Vagina (tissue), 2 donors: ENCODE data around the gene PCDHA12. TPM values are rescaled to one million over a fixed set of nuclear protein-coding genes. Genes with fewer than 3 reads are reported as not detected.
A peak's percentile ranks its signal among the peaks of the same experiment; 100 is the strongest.
"Not testable (repeated sequence)": the region's sequence is repeated elsewhere in the genome, so short reads cannot be mapped to it uniquely, and the experiment has no call there.

Experiments used
- DNase-seq, 2 donors: peaks; one replicate each; pipeline ENCODE4 v3.0.0-alpha.2; 2017; ENCODE audit errors: extremely low spot score in 2 of 2
- H3K27ac ChIP-seq: fragments of 200-600 bp; sonication (generic); one replicate; pipeline ENCODE4 v1.5.1; 2019
- H3K27me3 ChIP-seq: fragments of 200-600 bp; sonication (generic); one replicate; pipeline ENCODE4 v1.5.1; 2019
- H3K36me3 ChIP-seq, 2 donors: fragments of 200-600 bp; sonication (generic); one replicate each; pipeline ENCODE4 v1.5.1; 2017 to 2019
- H3K4me1 ChIP-seq: fragments of 200-600 bp; sonication (generic); one replicate; pipeline ENCODE4 v1.5.1; 2019
- H3K4me3 ChIP-seq, 2 donors: fragments of 200-600 bp; sonication (generic); 1 replicate in 1 of 2; 2 replicates in 1 of 2; pipeline ENCODE4 v1.5.1; 2016 to 2019
- H3K9me3 ChIP-seq: fragments of 200-600 bp; sonication (generic); one replicate; pipeline ENCODE4 v1.5.1; 2019
- CTCF ChIP-seq, 3 experiments: fragments of 450-650 bp in 2 of 3; fragments of 200-600 bp in 1 of 3; sonication (generic) in 1 of 3; IDR thresholded peaks; one replicate each; pipeline ENCODE4 v1.5.1; 2017 to 2019; ENCODE audit warnings: antibody characterized with exemption in 3 of 3, mild to moderate bottlenecking in 2 of 3, moderate library complexity in 2 of 3
- POLR2A ChIP-seq, 2 donors: fragments of 450-650 bp; IDR thresholded peaks; one replicate each; pipeline ENCODE4 v1.6.1; 2017; ENCODE audit warnings: antibody characterized with exemption in 2 of 2, mild to moderate bottlenecking in 2 of 2, moderate library complexity in 2 of 2
- POLR2AphosphoS5 ChIP-seq, 2 donors: sonication (generic); formaldehyde crosslinking; IDR thresholded peaks; one replicate each; pipeline ENCODE4 v1.9.0; 2017; ENCODE audit warnings: antibody characterized with exemption in 2 of 2, mild to moderate bottlenecking in 2 of 2, low read depth in 1 of 2; ENCODE audit not compliant: insufficient read depth in 1 of 2
- intact Hi-C: fragments of 100-400 bp; cut with DNase I; formaldehyde crosslinking; loops from one replicate; pipeline ENCODE4 v1.15.1; 2023
- total RNA-seq: library from RNA; depleted of rRNA; stranded (reverse); fragments of >200 nt; gene quantifications from one replicate; pipeline ENCODE4 v1.2.3, GENCODE V29; 2016

The PCDHA12 gene
- total RNA-seq, 1 donor from 2014 or later, result 0.25 TPM

GRCh38 chr5:140833993-140834392, 41.1 kb upstream of the PCDHA12 start, which contains the start of gene PCDHA7:
Gene PCDHA7, plus strand, starts transcription at chr5:140834269. Its CDS starts 115 bp downstream, at chr5:140834384.
- H3K4me3 ChIP-seq, result peak within 1 kb of the TSS; percentile 13 to 16
- no peaks in the 10 kb centered on the region for H3K27me3 ChIP-seq
- no peak for DNase-seq
- TF ChIP-seq POLR2AphosphoS5 (IDR thresholded peaks at IDR 0.05; ENCODE audit: insufficient read depth in 1 of 2, low read depth in 1 of 2) (no peak), CTCF (IDR thresholded peaks at IDR 0.05) (no peak), POLR2A (IDR thresholded peaks at IDR 0.05) (no peak)
- no peak within 1 kb of the TSS for H3K27ac ChIP-seq
- no peaks in the 10 kb centered on the region for H3K4me1 ChIP-seq
- no peaks in the 10 kb centered on the region for H3K36me3 ChIP-seq
- H3K9me3 ChIP-seq, result no peaks in the 10 kb centered on the region
- intact Hi-C loops, result no loop called here

- H3K4me3 ChIP-seq, result peak overlapping the region; percentile 13 to 16
- intact Hi-C loops, DNase-seq, H3K27me3 ChIP-seq, H3K9me3 ChIP-seq, H3K4me1 ChIP-seq, H3K27ac ChIP-seq, H3K36me3 ChIP-seq: not testable (repeated sequence)
Measured at GRCh38 chr5:140834439-140835008, 40.6 kb upstream of the PCDHA12 start.

GRCh38 chr5:140835622-140836510, 39.2 kb upstream of the PCDHA12 start:
- H3K36me3 ChIP-seq, result no peaks in the 10 kb centered on the region
- no peak overlapping the region for H3K4me3 ChIP-seq
- H3K4me1 ChIP-seq, result no peaks in the 10 kb centered on the region
- intact Hi-C loops, result no loop called here
- H3K9me3 ChIP-seq, result no peaks in the 10 kb centered on the region
- H3K27me3 ChIP-seq, result no peaks in the 10 kb centered on the region
- no peak overlapping the region for H3K27ac ChIP-seq
- peak in 1 of 2 donors; percentile 74 for DNase-seq
- no peak for TF ChIP-seq CTCF (IDR thresholded peaks at IDR 0.05)
- TF ChIP-seq POLR2A (IDR thresholded peaks at IDR 0.05), result no peak
- TF ChIP-seq POLR2AphosphoS5 (IDR thresholded peaks at IDR 0.05; ENCODE audit: insufficient read depth in 1 of 2, low read depth in 1 of 2), result no peak

- no peak for DNase-seq
- no peak for TF ChIP-seq POLR2A (IDR thresholded peaks at IDR 0.05)
- TF ChIP-seq CTCF (IDR thresholded peaks at IDR 0.05), result no peak
- Histone ChIP-seq H3K9me3 (peaks cover 13% of the 10 kb centered on the region), H3K36me3 (no peaks in the 10 kb centered on the region), H3K27ac (no peak within 1 kb of the TSS), H3K4me1 (no peaks in the 10 kb centered on the region), H3K4me3 (no peak within 1 kb of the TSS), H3K27me3 (no peaks in the 10 kb centered on the region)
- intact Hi-C loops, result no loop called here
Measured at GRCh38 chr5:140840978-140841962, 33.8 kb upstream of the PCDHA12 start, which contains the start of gene PCDHA8. Gene PCDHA8, plus strand, starts transcription at chr5:140841187. Its CDS starts 135 bp downstream, at chr5:140841322.
